HG02610 (cell line): ENCODE data around the gene TSPAN10.
A peak's percentile ranks its signal among the peaks of the same experiment; 100 is the strongest.

Source experiments
- ATAC-seq: cut with Tn5 transposase; IDR thresholded peaks from one replicate; pipeline ENCODE4 v1.9.1; 2021; ENCODE audit warnings: mild to moderate bottlenecking, moderate library complexity; ENCODE audit not compliant: unreplicated experiment

The TSPAN10 gene

GRCh38 chr17:81631482-81631881, 5.5 kb upstream of the TSPAN10 start:
- no peak for ATAC-seq

DNA sequence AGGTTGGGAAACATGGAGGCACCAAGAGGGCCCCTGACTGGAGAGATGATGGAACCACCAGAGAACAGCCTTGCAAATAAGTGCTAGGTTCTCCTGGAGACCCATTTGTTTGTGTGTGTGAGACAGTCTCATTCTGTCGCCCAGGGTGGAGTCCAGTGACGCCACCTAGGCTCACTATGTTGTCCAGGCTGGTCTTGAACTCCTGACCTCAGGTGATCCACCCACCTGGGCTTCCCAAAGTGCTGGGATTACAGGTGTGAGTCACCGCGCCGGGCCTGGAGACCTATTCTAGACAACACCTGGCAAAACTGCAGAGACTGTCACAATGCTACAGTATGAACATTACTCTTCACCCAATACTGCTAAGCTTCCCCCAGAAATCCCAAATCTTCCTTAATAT, 1.6 kb upstream of the TSPAN10 start:
- no peak for ATAC-seq

GRCh38 chr17:81635973-81636504, 957 bp upstream of the TSPAN10 start:
- ATAC-seq: peak; percentile 11

DNA sequence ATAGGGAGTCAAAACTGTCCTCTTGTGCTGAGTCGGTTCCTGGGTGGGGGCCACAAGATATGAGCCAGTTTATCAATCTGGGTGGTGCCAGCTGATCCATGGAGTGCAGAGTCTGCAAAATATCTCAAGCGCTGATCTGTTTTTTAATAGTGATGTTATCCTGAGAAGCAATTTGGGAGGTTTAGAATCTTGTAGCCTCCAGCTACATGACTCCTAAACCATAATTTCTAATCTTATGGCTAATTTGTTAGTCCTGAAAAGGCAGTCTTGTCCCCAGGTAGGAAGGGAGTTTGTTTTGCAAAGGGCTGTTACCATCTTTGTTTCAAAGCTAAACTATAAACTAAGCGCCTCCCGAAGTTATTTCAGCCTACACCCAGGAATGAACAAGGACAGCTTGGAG, 1.7 kb downstream of the TSPAN10 start:
- no peak for ATAC-seq

DNA sequence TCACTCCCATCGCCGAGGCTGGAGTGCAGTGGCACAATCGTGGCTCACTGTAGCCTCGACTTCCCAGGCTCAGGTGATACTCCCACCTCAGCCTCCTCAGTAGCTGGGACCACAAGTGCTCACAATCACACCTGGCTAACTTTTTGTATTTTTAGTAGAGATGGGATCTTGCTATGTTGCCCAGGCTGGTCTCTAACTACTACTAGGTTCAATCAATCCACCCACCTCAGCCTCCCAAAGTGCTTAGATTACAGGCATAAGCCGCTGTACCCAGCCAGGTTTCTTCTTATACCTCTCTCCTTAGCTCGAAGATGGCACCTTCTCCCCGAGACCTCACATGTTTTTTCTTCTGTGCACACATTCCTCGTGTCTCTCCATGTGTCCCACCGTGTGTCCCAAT, 3.0 kb downstream of the TSPAN10 start:
- no peak for ATAC-seq

DNA sequence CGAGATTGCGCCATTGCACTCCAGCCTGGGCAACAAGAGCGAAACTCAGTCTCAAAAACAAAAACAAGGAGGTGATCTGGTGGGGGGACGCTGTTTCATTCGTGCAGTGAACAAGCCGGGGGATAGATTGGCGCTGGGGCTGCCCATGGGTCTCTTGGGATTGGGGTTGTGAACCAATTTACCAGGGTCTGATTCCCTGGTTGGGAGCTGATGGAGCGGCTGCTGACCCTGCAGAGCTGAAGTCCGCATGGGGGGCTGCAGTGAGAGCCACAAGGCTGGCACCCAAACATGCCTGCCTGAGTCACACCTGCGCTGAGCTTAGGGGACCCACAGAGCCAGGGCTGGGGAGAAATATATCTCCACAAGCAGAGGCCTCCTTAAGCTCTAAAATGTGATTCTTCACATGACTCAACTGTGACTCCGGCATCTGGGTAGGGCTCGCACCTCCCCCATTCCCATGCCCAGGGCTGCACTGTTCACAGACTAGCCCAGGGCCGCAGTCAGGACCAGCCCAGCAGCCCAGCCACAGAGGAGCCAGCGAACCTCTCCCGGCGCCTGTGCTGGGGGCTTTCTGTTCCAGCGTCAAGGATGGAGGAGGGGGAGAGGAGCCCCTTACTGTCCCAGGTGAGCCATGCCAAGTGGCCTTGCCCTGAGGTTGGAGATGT, 5.0 kb downstream of the TSPAN10 start:
- ATAC-seq: no peak

DNA sequence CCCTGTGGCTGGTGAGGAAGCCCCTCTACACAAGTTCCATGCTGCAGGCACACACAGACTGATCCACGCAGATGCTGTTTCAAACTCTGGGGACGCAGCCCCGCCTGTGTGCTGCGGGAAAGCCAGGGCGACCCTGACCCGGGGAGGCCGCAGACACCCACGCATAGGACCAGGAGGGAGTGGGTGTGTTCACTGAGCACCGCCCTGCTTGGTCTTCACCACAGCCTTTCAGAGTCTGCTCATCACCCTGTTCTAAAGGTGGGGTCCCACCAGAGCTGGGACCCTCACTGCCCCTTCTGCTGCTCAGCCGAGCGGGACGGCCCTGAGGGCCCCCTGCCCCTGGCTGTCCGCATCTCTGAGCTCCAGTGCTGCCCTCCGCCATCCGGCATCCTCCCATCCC, 7.5 kb downstream of the TSPAN10 start:
- ATAC-seq: no peak

GRCh38 chr17:81644976-81645952, 8.3 kb downstream of the TSPAN10 start:
- no peak for ATAC-seq

DNA sequence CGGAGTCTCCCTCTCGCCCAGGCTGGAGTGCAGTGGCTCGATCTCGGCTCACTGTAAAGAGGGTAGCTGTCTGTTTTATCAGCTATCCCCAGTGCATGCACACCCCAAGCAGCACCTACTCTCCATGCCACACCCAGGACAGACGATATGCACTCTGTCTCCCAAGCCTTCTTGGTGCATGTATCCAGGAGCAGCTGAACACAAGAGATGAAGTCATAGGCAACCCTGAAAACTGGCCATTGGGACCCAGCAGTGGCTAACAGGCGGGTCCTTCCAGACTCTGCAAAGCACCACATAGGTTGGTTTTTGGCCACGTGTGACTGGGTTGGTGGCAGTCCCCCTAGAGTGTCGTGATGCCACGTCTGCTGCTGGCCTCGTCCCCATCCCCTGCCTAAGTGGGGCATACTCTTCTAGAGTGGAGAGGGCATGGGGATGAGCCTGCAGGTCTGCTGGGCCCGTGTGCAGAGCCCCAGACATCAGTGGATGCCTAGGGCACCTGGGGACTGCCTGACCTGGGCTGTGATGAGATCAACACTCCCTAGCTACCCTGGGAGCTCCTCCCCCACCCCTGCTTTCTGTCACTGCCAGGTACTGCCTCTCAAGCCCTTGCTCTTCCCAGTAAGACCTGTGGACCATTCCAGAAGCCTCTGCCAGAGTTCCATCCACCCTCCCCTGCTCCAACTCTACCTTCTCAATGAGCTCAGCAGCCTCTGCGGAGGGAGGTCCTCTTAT, 10.0 kb downstream of the TSPAN10 start:
- no peak for ATAC-seq

DNA sequence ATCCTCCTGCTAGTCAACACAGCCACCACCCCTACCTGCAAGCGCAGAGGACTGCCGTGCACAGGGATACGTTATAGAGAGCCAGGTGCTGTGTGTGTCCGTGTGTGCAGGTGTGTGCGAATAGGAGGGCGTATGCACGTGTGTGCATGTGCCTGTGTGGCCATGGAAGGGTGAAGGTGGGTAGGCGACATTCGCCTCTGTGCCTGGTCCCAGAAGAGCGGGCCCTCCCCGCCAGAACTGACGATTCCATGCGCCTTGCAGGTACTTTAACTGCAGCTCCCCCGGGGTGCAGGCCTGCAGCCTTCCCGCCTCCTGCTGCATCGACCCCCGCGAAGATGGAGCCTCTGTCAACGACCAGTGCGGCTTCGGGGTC, 10.6 kb downstream of the TSPAN10 start:
- no peak for ATAC-seq

- no peak for ATAC-seq
Observed at GRCh38 chr17:81648013-81648706, 11.2 kb downstream of the TSPAN10 start.

- no peak for ATAC-seq
Observed at GRCh38 chr17:81648707-81649085, 11.7 kb downstream of the TSPAN10 start.

- ATAC-seq: no peak
Observed at GRCh38 chr17:81650951-81651350, 14.0 kb downstream of the TSPAN10 start.

GRCh38 chr17:81651692-81652091, 14.7 kb downstream of the TSPAN10 start:
- ATAC-seq: no peak

DNA sequence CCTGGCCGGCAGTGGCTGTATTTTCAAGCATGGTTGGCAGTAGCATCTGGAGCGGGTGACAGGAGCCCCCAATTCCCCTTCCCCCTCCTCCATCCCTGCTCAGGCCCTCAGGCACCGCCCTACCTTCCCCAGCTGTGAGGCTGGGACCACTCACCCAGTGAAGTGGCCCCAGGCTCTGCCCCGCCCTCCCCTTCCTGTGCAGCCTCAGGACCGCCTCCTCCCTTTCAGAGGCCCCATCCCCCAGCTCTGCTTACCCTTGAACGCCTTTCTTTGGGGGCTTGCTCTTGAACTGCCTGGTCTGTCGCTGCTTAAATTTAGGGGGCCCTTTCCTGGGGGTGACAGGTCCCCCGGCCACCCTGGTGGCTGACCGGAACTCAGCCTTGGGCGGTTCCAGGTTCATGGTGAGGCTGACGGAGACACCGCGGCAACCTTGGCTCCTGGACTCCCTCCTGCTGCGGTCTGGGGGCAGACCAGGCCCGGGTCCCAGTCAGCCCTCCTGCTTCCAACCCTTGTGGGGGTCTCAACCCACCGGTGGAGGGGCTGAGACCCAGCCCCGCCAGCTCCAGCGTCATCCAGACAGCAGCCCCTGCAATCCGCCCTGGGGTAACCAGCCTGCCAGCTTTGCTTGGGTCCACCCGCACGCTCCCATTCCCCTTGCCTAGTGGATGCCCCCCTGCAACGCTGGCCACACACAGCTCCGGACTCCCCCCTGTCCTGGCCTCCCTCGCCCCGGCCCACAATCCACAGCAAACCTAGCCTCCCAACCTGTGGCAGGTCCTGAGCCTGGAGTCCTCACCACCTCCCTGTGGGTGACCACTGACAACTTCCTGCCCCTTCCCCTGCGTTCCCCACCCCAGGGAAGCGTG, 16.1 kb downstream of the TSPAN10 start:
- no peak for ATAC-seq

DNA sequence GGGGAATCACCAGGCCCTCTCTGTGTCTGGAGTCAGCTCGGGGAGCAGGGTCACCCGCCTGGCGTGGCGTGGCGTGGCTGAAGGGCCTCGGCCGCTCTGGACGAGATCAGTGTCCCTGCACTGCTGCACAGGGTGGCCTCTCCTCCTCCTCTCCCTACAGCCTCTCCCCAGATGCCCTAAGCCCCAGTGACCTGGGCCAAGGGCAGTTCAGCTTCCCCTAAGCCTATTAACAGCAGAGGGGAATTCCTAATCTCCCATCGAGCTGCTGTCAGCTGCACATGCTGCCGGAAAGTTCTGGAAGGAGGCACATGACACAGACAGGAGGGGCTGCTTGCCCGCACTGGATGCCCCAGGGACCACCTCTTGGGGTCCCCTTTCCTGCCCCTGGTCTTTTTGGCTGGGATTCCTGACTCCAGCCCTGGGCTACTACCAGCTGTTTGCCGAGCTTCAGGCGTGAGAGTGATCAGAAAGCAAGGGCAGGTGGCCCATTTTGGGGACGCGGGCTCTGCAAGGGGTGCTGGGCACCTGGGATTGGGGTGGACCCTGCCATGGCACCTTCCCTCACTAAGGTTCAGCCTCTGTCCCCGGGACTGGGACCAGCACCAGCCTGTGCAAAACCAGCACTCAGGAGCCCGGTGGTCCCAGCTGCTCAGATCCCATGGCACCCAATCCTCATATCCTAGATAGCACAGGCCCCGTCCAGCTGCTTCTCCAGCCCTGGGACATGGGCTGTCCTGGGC, 18.6 kb downstream of the TSPAN10 start:
- no peak for ATAC-seq

DNA sequence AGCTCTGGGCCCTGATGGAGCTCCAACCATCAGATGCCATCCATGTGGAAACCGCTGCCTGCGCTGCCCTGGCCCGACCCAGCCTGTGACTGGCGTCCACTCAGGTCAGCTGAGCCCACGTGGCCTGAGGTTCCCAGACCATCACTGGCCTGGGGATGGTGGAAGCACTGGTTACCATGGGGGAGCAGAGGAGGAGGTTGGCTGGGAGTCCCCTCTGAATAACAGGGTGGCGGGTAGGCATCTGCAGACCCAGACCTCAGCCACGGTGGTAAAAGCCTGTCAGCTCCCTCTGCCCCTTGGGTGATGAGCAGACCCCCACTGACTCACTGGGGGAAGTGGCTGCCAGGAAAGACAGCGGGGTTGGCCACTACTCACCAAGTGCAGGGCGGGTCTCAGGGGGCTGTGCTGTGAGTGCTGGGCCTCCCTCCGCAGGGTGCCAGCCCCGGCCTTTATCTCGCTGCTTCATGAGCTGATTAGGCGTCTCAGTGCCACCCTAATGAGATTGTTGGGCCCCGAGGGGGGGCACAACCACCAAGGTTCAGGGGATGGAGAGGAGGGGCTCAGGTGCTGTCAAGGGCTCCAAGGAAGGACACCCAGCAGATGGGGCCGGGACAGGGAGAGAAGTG, 19.2 kb downstream of the TSPAN10 start, which contains the start of gene PDE6G:
TSS of gene PDE6G (minus strand) at position 425 of the 626 bp plus-strand sequence. CDS start 3,237 bp downstream, outside the sequence.
- ATAC-seq: no peak

GRCh38 chr17:81656835-81657234, 19.8 kb downstream of the TSPAN10 start:
- no peak for ATAC-seq
